ENCODE results near the gene SIGLEC1.

- TF ChIP-seq EP300 (IDR thresholded peaks at IDR 0.05; ENCODE audit: borderline replicate concordance in 1 of 2, low read depth in 2 of 2, low read length in 2 of 2) (no peak), ZNF274 (IDR thresholded peaks at IDR 0.05; ENCODE audit: borderline replicate concordance, extremely low read depth, low read length) (no peak), PHF8 (conservative IDR thresholded peaks at IDR 0.05; ENCODE audit: low read depth, low read length) (no peak), YY1 (IDR thresholded peaks at IDR 0.05; ENCODE audit: low read depth, low read length) (no peak), TBP (IDR thresholded peaks at IDR 0.05; ENCODE audit: low read depth, low read length) (no peak), CTCF (IDR thresholded peaks at IDR 0.05; ENCODE audit: control extremely low read depth in 1 of 3, insufficient read depth in 1 of 3, low read depth in 1 of 3, low read length in 3 of 3) (no peak), ATF2 (IDR thresholded peaks at IDR 0.05; ENCODE audit: low read length) (no peak)
Observed at GRCh38 chr20:3744037-3744436, 31.6 kb upstream of the SIGLEC1 start.

Data from H1 (cell line).